Nephron progenitor cell (in vitro differentiated cells): Measurements from ENCODE around the gene CUL3.
A peak's percentile ranks its signal among the peaks of the same experiment; 100 is the strongest.

Source experiments
- DNase-seq: peaks from one replicate; pipeline ENCODE4 v3.0.0; 2021
- H3K27ac Mint-ChIP-seq: 2 replicates; pipeline ENCODE4 v1.8.0; 2021; ENCODE audit warnings: mild to moderate bottlenecking, moderate library complexity, mixed read lengths
- H3K27me3 Mint-ChIP-seq: 2 replicates; pipeline ENCODE4 v1.8.0; 2021; ENCODE audit warnings: mild to moderate bottlenecking, low read depth, mixed read lengths; ENCODE audit not compliant: poor library complexity
- H3K36me3 Mint-ChIP-seq: 2 replicates; pipeline ENCODE4 v1.8.0; 2021; ENCODE audit warnings: low read depth, mixed read lengths
- H3K4me1 Mint-ChIP-seq: 2 replicates; pipeline ENCODE4 v1.8.0; 2021; ENCODE audit warnings: mixed read lengths
- H3K4me3 Mint-ChIP-seq: 2 replicates; pipeline ENCODE4 v1.8.0; 2021; ENCODE audit warnings: mild to moderate bottlenecking, moderate library complexity, mixed read lengths
- H3K9me3 Mint-ChIP-seq: 2 replicates; pipeline ENCODE4 v1.8.0; 2021; ENCODE audit warnings: mild to moderate bottlenecking, moderate library complexity, mixed read lengths
- TF ChIP-seq, protein P1 (sequence below): fragments of 200-600 bp; sonication (generic); IDR thresholded peaks from 2 replicates; pipeline ENCODE4 v1.5.0; 2021; ENCODE audit warnings: antibody characterized with exemption

The CUL3 gene

GRCh38 chr2:224585211-224586088 is at the start of gene CUL3:
Gene CUL3, minus strand, starts transcription at chr2:224585363. Its CDS starts 354 bp downstream, at chr2:224585009.
- peak within 1 kb of the TSS; percentile 100 for H3K4me3 Mint-ChIP-seq
- peaks cover 30% of the 10 kb centered on the region for H3K4me1 Mint-ChIP-seq
- no peaks in the 10 kb centered on the region for H3K27me3 Mint-ChIP-seq
- peaks cover 8% of the 10 kb centered on the region for H3K9me3 Mint-ChIP-seq
- H3K36me3 Mint-ChIP-seq = peaks cover 31% of the 10 kb centered on the region
- TF ChIP-seq, protein P1, sequence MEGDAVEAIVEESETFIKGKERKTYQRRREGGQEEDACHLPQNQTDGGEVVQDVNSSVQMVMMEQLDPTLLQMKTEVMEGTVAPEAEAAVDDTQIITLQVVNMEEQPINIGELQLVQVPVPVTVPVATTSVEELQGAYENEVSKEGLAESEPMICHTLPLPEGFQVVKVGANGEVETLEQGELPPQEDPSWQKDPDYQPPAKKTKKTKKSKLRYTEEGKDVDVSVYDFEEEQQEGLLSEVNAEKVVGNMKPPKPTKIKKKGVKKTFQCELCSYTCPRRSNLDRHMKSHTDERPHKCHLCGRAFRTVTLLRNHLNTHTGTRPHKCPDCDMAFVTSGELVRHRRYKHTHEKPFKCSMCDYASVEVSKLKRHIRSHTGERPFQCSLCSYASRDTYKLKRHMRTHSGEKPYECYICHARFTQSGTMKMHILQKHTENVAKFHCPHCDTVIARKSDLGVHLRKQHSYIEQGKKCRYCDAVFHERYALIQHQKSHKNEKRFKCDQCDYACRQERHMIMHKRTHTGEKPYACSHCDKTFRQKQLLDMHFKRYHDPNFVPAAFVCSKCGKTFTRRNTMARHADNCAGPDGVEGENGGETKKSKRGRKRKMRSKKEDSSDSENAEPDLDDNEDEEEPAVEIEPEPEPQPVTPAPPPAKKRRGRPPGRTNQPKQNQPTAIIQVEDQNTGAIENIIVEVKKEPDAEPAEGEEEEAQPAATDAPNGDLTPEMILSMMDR = no peak
- H3K27ac Mint-ChIP-seq = peak within 1 kb of the TSS; percentile 99
- DNase-seq = peak; percentile 100

- Mint-ChIP-seq H3K27ac (no peak overlapping the region), H3K4me1 (no peaks in the 10 kb centered on the region), H3K4me3 (no peak overlapping the region), H3K36me3 (no peaks in the 10 kb centered on the region), H3K27me3 (no peaks in the 10 kb centered on the region), H3K9me3 (peaks cover 1% of the 10 kb centered on the region)
- TF ChIP-seq, protein P1 = no peak
- no peak for DNase-seq
These were observed 45.7 kb upstream of the CUL3 start for GRCh38 chr2:224630659-224631550.

- DNase-seq = no peak
- Mint-ChIP-seq H3K4me3 (no peak overlapping the region), H3K4me1 (no peaks in the 10 kb centered on the region), H3K36me3 (no peaks in the 10 kb centered on the region), H3K27ac (no peak overlapping the region), H3K27me3 (no peaks in the 10 kb centered on the region), H3K9me3 (no peaks in the 10 kb centered on the region)
- TF ChIP-seq, protein P1 = no peak
These were observed 43.3 kb upstream of the CUL3 start for GRCh38 chr2:224628416-224628815.

DNA sequence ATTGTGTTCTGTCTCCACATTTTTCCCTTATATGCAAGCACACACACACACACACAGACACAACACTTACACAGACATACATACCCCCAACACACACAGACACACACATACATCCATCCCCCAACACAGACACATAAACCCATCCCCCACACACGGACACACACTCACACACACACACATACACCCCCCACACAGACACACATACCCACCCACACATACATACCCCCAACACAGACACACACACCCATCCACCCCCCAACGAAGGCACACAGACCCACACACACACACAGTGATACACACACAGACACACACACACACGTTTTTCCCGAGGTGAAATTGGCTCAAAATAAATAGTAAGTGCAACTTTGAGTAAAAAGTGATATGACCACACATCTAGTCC is 41.6 kb upstream of the CUL3 start:
- DNase-seq = no peak
- TF ChIP-seq, protein P1 = no peak
- H3K27ac Mint-ChIP-seq = peak overlapping the region; percentile 5
- peaks cover under 1% of the 10 kb centered on the region for H3K9me3 Mint-ChIP-seq
- no peaks in the 10 kb centered on the region for H3K27me3 Mint-ChIP-seq
- no peaks in the 10 kb centered on the region for H3K36me3 Mint-ChIP-seq
- H3K4me1 Mint-ChIP-seq = no peaks in the 10 kb centered on the region
- H3K4me3 Mint-ChIP-seq = no peak overlapping the region

DNA sequence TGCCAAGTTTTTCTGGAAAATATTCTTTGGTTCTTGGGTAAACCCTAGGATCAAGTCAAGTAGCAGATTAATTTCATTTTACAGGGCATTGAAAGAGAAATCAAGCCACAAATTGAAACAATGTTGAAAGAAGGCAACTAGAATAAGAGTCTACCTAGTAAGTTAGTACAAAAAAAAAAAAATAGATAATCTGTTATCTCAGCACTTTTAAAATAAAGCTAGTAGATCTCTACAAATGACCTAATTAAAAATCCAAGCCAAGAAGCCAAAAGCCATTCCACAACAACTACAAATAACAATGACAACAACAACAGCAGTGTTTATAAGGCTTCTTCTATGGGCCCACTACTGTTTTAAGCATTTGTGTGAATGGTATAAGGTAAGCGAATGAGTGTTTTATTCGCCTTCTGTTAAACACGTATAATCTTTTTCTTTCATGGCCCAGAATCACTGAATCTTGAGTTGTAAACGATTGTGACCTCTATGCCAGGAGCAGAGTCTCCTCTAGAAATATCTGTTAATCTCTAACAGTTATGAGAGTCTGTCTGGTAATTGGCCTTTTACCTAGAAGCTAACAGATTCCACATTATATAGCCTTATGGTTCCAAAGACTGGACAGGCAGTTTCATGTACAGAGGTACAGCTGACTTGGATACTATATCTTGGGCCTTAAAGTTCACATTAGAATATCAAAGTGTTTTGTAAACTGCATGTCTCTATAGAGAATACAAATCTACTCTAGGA is 28.6 kb upstream of the CUL3 start:
- Mint-ChIP-seq H3K27me3 (peaks cover 8% of the 10 kb centered on the region), H3K4me3 (no peak overlapping the region), H3K4me1 (peaks cover 4% of the 10 kb centered on the region), H3K36me3 (no peaks in the 10 kb centered on the region), H3K27ac (no peak overlapping the region), H3K9me3 (peaks cover 4% of the 10 kb centered on the region)
- TF ChIP-seq, protein P1 = no peak
- DNase-seq = no peak
